Measurements from ENCODE around the gene SCGB1D2. TPM values are rescaled to one million over a fixed set of nuclear protein-coding genes. Genes with fewer than 3 reads are reported as not detected.
"Not testable (repeated sequence)": the region's sequence is repeated elsewhere in the genome, so short reads cannot be mapped to it uniquely, and the experiment has no call there.

SCGB1D2 gene
- total RNA-seq, result not detected

GRCh38 chr11:62242021-62242420 lies at the start of gene SCGB1D2:
SCGB1D2 (plus strand) TSS chr11:62242239; CDS start chr11:62242308, 69 bp downstream.
- no peak for DNase-seq
- Mint-ChIP-seq H3K9me3 (no peaks in the 10 kb centered on the region), H3K4me1 (no peaks in the 10 kb centered on the region), H3K27me3 (peaks cover 31% of the 10 kb centered on the region), H3K27ac (no peak within 1 kb of the TSS), H3K36me3 (no peaks in the 10 kb centered on the region), H3K4me3 (no peak within 1 kb of the TSS)

- Mint-ChIP-seq H3K9me3 (no peaks in the 10 kb centered on the region), H3K27ac (no peak overlapping the region), H3K4me1 (no peaks in the 10 kb centered on the region), H3K27me3 (peaks cover 45% of the 10 kb centered on the region), H3K36me3 (no peaks in the 10 kb centered on the region), H3K4me3 (no peak overlapping the region)
- no peak for DNase-seq
Measured at GRCh38 chr11:62193952-62194351, 48.1 kb upstream of the SCGB1D2 start.

- peaks cover 39% of the 10 kb centered on the region for H3K27me3 Mint-ChIP-seq
- not testable (repeated sequence) for H3K9me3 Mint-ChIP-seq, H3K4me1 Mint-ChIP-seq, H3K36me3 Mint-ChIP-seq, H3K27ac Mint-ChIP-seq, DNase-seq, H3K4me3 Mint-ChIP-seq
Measured at GRCh38 chr11:62195010-62195409, 47.0 kb upstream of the SCGB1D2 start.

GRCh38 chr11:62195945-62196344 lies 46.1 kb upstream of the SCGB1D2 start:
- Mint-ChIP-seq H3K4me3 (no peak overlapping the region), H3K36me3 (no peaks in the 10 kb centered on the region), H3K27ac (no peak overlapping the region), H3K4me1 (no peaks in the 10 kb centered on the region), H3K9me3 (no peaks in the 10 kb centered on the region), H3K27me3 (peaks cover 36% of the 10 kb centered on the region)
- DNase-seq, result no peak

GRCh38 chr11:62197400-62197799 lies 44.6 kb upstream of the SCGB1D2 start:
- not testable (repeated sequence) for H3K4me1 Mint-ChIP-seq, H3K4me3 Mint-ChIP-seq, DNase-seq, H3K27ac Mint-ChIP-seq, H3K36me3 Mint-ChIP-seq, H3K9me3 Mint-ChIP-seq
- H3K27me3 Mint-ChIP-seq, result peaks cover 32% of the 10 kb centered on the region

- Mint-ChIP-seq H3K4me1 (no peaks in the 10 kb centered on the region), H3K36me3 (no peaks in the 10 kb centered on the region), H3K27me3 (peaks cover 16% of the 10 kb centered on the region), H3K4me3 (no peak overlapping the region), H3K27ac (no peak overlapping the region), H3K9me3 (no peaks in the 10 kb centered on the region)
- DNase-seq, result no peak
Measured at GRCh38 chr11:62201376-62201775, 40.7 kb upstream of the SCGB1D2 start.

GRCh38 chr11:62202910-62203309 lies 39.1 kb upstream of the SCGB1D2 start:
- no peaks in the 10 kb centered on the region for H3K4me1 Mint-ChIP-seq
- no peak for DNase-seq
- no peak overlapping the region for H3K4me3 Mint-ChIP-seq
- H3K36me3 Mint-ChIP-seq, result no peaks in the 10 kb centered on the region
- H3K27ac Mint-ChIP-seq, result no peak overlapping the region
- H3K27me3 Mint-ChIP-seq, result peaks cover 14% of the 10 kb centered on the region
- no peaks in the 10 kb centered on the region for H3K9me3 Mint-ChIP-seq

GRCh38 chr11:62204430-62204829 lies 37.6 kb upstream of the SCGB1D2 start:
- Mint-ChIP-seq H3K9me3 (no peaks in the 10 kb centered on the region), H3K4me1 (no peaks in the 10 kb centered on the region), H3K4me3 (no peak overlapping the region), H3K27me3 (peaks cover 11% of the 10 kb centered on the region), H3K27ac (no peak overlapping the region), H3K36me3 (no peaks in the 10 kb centered on the region)
- no peak for DNase-seq

GRCh38 chr11:62205441-62205840 lies 36.6 kb upstream of the SCGB1D2 start:
- H3K27ac Mint-ChIP-seq, result no peak overlapping the region
- no peak for DNase-seq
- H3K36me3 Mint-ChIP-seq, result no peaks in the 10 kb centered on the region
- H3K9me3 Mint-ChIP-seq, result no peaks in the 10 kb centered on the region
- no peaks in the 10 kb centered on the region for H3K4me1 Mint-ChIP-seq
- peaks cover 7% of the 10 kb centered on the region for H3K27me3 Mint-ChIP-seq
- no peak overlapping the region for H3K4me3 Mint-ChIP-seq

GRCh38 chr11:62206276-62207066 lies 35.6 kb upstream of the SCGB1D2 start:
- H3K36me3 Mint-ChIP-seq, H3K27ac Mint-ChIP-seq, H3K27me3 Mint-ChIP-seq, H3K4me1 Mint-ChIP-seq, H3K9me3 Mint-ChIP-seq, H3K4me3 Mint-ChIP-seq, DNase-seq: not testable (repeated sequence)

- Mint-ChIP-seq H3K4me1 (no peaks in the 10 kb centered on the region), H3K27me3 (peaks cover 13% of the 10 kb centered on the region), H3K36me3 (no peaks in the 10 kb centered on the region), H3K9me3 (no peaks in the 10 kb centered on the region), H3K27ac (no peak overlapping the region), H3K4me3 (no peak overlapping the region)
- DNase-seq, result no peak
Measured at GRCh38 chr11:62208785-62209144, 33.3 kb upstream of the SCGB1D2 start.

GRCh38 chr11:62217191-62217748 lies 24.8 kb upstream of the SCGB1D2 start:
- no peak overlapping the region for H3K4me3 Mint-ChIP-seq
- no peaks in the 10 kb centered on the region for H3K36me3 Mint-ChIP-seq
- peaks cover 14% of the 10 kb centered on the region for H3K9me3 Mint-ChIP-seq
- DNase-seq, result no peak
- H3K27ac Mint-ChIP-seq, result no peak overlapping the region
- no peaks in the 10 kb centered on the region for H3K4me1 Mint-ChIP-seq
- peaks cover 18% of the 10 kb centered on the region for H3K27me3 Mint-ChIP-seq

GRCh38 chr11:62221498-62221897 lies 20.5 kb upstream of the SCGB1D2 start:
- no peak for DNase-seq
- Mint-ChIP-seq H3K4me1 (no peaks in the 10 kb centered on the region), H3K27me3 (peaks cover 7% of the 10 kb centered on the region), H3K36me3 (no peaks in the 10 kb centered on the region), H3K4me3 (no peak overlapping the region), H3K27ac (no peak overlapping the region), H3K9me3 (peaks cover 40% of the 10 kb centered on the region)

GRCh38 chr11:62223095-62223494 lies 18.9 kb upstream of the SCGB1D2 start:
- no peaks in the 10 kb centered on the region for H3K36me3 Mint-ChIP-seq
- no peak overlapping the region for H3K4me3 Mint-ChIP-seq
- no peaks in the 10 kb centered on the region for H3K27me3 Mint-ChIP-seq
- DNase-seq, result no peak
- no peaks in the 10 kb centered on the region for H3K4me1 Mint-ChIP-seq
- H3K27ac Mint-ChIP-seq, result no peak overlapping the region
- H3K9me3 Mint-ChIP-seq, result peaks cover 40% of the 10 kb centered on the region

GRCh38 chr11:62233730-62234129 lies 8.3 kb upstream of the SCGB1D2 start:
- no peaks in the 10 kb centered on the region for H3K9me3 Mint-ChIP-seq
- no peak overlapping the region for H3K27ac Mint-ChIP-seq
- no peak for DNase-seq

GRCh38 chr11:62236187-62236586 lies 5.9 kb upstream of the SCGB1D2 start:
- peaks cover 44% of the 10 kb centered on the region for H3K27me3 Mint-ChIP-seq
- H3K36me3 Mint-ChIP-seq, result no peaks in the 10 kb centered on the region
- H3K4me3 Mint-ChIP-seq, result no peak overlapping the region
- DNase-seq, result no peak
- no peaks in the 10 kb centered on the region for H3K9me3 Mint-ChIP-seq
- H3K27ac Mint-ChIP-seq, result no peak overlapping the region
- no peaks in the 10 kb centered on the region for H3K4me1 Mint-ChIP-seq

More at GRCh38 chr11:62233730-62234129, 8.3 kb upstream of the SCGB1D2 start:
- H3K4me1 Mint-ChIP-seq, result no peaks in the 10 kb centered on the region
- no peak overlapping the region for H3K4me3 Mint-ChIP-seq
- H3K36me3 Mint-ChIP-seq, result no peaks in the 10 kb centered on the region
- H3K27me3 Mint-ChIP-seq, result peaks cover 36% of the 10 kb centered on the region
